Natural killer cell (primary cell): Measurements from ENCODE around the gene CHTF8. TPM values are rescaled to one million over a fixed set of nuclear protein-coding genes. Genes with fewer than 3 reads are reported as not detected.
A peak's percentile ranks its signal among the peaks of the same experiment; 100 is the strongest.

Experiments used
- ATAC-seq, 3 donors: fragments of 150-1000 bp in 2 of 3; fragments of 200-7000 bp in 1 of 3; cut with Tn5 transposase; 1 replicate in 1 of 3; 2 replicates in 2 of 3; pipeline ENCODE4 v1.10.0; 2021; ENCODE audit warnings: mild to moderate bottlenecking in 2 of 3, moderate library complexity in 2 of 3
- DNase-seq, 2 donors: peaks; one replicate each; pipeline versions ENCODE4 v3.0.0 to v3.0.0-alpha.2; 2013 to 2021; ENCODE audit warnings: mixed read lengths in 1 of 2
- H3K27ac ChIP-seq: one replicate; pipeline ENCODE4 v1.5.1; 2013; ENCODE audit warnings: mild to moderate bottlenecking, low read length
- H3K27me3 ChIP-seq: one replicate; pipeline ENCODE4 v1.6.1; 2013; ENCODE audit warnings: low read length; ENCODE audit not compliant: control insufficient read depth, insufficient read depth
- H3K36me3 ChIP-seq: one replicate; pipeline ENCODE4 v1.6.1; 2013; ENCODE audit warnings: low read length; ENCODE audit not compliant: control insufficient read depth, insufficient read depth
- H3K4me1 ChIP-seq: one replicate; pipeline ENCODE4 v1.6.1; 2013; ENCODE audit warnings: low read length; ENCODE audit not compliant: control insufficient read depth, insufficient read depth
- H3K4me3 ChIP-seq: one replicate; pipeline ENCODE4 v1.5.1; 2013; ENCODE audit warnings: low read length
- H3K9me3 ChIP-seq: one replicate; pipeline ENCODE4 v1.6.1; 2013; ENCODE audit warnings: low read length; ENCODE audit not compliant: control insufficient read depth, insufficient read depth
- H3K27ac Mint-ChIP-seq, 2 donors: one replicate each; pipeline ENCODE4 v1.8.0; 2022; ENCODE audit warnings: mild to moderate bottlenecking in 2 of 2, mixed read lengths in 2 of 2, moderate library complexity in 1 of 2
- H3K27me3 Mint-ChIP-seq, 2 donors: one replicate each; pipeline ENCODE4 v1.8.0; 2022; ENCODE audit warnings: low read depth in 2 of 2, mixed read lengths in 2 of 2
- H3K36me3 Mint-ChIP-seq: one replicate; pipeline ENCODE4 v1.8.0; 2022; ENCODE audit warnings: mixed read lengths
- H3K4me1 Mint-ChIP-seq, 2 donors: one replicate each; pipeline ENCODE4 v1.8.0; 2022; ENCODE audit warnings: mixed read lengths in 2 of 2
- H3K4me3 Mint-ChIP-seq: one replicate; pipeline ENCODE4 v1.8.0; 2022; ENCODE audit warnings: mild to moderate bottlenecking, moderate library complexity, mixed read lengths
- H3K9me3 Mint-ChIP-seq, 2 donors: one replicate each; pipeline ENCODE4 v1.8.0; 2022; ENCODE audit warnings: mixed read lengths in 2 of 2
- WGBS: methylation state at CpG from one replicate; pipeline ENCODE4 v1.1.7; 2013; ENCODE audit warnings: missing lambda C conversion rate; ENCODE audit not compliant: insufficient coverage; 5-methylcytosine and 5-hydroxymethylcytosine counted together
- intact Hi-C: fragments of 100-400 bp; cut with micrococcal nuclease; formaldehyde crosslinking; loops from one replicate; pipeline ENCODE4 v1.14.2; 2022
- total RNA-seq, 4 donors: library from RNA; stranded (reverse); fragments of 120-200 nt in 1 of 4; gene quantifications; one replicate each; pipeline versions ENCODE4 v1.2.3 to v1.2.4, GENCODE V29; 2013 to 2022
- TF ChIP-seq, protein P1 (sequence below): fragments of 200-600 bp; IDR thresholded peaks from one replicate; pipeline ENCODE4 v1.8.0; 2022; ENCODE audit warnings: antibody characterized with exemption

The CHTF8 gene
- total RNA-seq, 3 donors from 2014 or later (not counting 1 experiment from before 2014, with no cell fraction given) = 45.7 to 76.5 (median 74.2) TPM

DNA sequence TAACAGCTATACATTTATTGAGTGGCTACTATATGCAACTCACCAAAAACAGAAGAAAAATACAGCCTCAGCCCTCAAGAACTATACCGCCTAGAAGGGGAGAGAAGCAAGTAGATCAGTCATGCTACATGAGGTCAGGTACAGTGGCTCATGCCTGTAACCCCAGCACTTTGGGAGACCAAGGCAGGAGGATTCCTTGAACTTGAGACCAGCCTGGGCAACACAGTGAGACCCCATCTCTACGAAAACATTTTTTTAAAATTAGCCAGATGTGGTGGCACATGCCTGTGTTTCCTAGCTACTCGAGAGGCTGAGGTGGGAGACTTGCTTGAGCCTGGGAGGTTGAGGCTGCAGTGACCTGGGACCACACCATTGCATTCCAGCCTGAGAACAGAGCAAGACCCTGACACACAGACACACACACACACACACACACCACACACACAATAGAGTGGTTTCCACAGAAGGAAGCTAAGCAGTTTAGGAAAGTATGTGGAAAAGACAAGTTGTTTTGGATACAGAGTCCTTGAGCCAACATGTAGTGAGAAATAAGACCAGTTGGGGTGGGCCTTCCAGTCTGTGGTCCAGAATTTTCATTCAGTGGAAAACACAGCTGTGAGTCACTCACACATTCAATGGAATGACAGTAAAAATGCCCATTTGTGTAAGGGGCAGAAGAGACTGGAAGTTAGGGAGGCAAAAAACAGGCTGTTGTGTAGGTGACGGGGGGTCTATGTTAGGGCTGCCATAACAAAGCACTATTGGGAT, 43.8 kb upstream of the CHTF8 start:
- Mint-ChIP-seq H3K27ac (no peak overlapping the region), H3K4me3 (no peak overlapping the region), H3K4me1 (peaks cover 17 to 23% of the 10 kb centered on the region in 2 donors), H3K27me3 (no peaks in the 10 kb centered on the region), H3K36me3 (no peaks in the 10 kb centered on the region), H3K9me3 (no peaks in the 10 kb centered on the region)
- WGBS = 94% methylated on average over 4 of the region's 4 CpGs
- no peak for DNase-seq
- H3K36me3 ChIP-seq = no peaks in the 10 kb centered on the region
- H3K4me1 ChIP-seq = peaks cover 4% of the 10 kb centered on the region
- H3K9me3 ChIP-seq = no peaks in the 10 kb centered on the region
- H3K27me3 ChIP-seq = no peaks in the 10 kb centered on the region
- no peak overlapping the region for H3K27ac ChIP-seq
- intact Hi-C loops = no loop called here
- no peak overlapping the region for H3K4me3 ChIP-seq
- TF ChIP-seq, protein P1, sequence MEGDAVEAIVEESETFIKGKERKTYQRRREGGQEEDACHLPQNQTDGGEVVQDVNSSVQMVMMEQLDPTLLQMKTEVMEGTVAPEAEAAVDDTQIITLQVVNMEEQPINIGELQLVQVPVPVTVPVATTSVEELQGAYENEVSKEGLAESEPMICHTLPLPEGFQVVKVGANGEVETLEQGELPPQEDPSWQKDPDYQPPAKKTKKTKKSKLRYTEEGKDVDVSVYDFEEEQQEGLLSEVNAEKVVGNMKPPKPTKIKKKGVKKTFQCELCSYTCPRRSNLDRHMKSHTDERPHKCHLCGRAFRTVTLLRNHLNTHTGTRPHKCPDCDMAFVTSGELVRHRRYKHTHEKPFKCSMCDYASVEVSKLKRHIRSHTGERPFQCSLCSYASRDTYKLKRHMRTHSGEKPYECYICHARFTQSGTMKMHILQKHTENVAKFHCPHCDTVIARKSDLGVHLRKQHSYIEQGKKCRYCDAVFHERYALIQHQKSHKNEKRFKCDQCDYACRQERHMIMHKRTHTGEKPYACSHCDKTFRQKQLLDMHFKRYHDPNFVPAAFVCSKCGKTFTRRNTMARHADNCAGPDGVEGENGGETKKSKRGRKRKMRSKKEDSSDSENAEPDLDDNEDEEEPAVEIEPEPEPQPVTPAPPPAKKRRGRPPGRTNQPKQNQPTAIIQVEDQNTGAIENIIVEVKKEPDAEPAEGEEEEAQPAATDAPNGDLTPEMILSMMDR = no peak
- ATAC-seq = no peak

DNA sequence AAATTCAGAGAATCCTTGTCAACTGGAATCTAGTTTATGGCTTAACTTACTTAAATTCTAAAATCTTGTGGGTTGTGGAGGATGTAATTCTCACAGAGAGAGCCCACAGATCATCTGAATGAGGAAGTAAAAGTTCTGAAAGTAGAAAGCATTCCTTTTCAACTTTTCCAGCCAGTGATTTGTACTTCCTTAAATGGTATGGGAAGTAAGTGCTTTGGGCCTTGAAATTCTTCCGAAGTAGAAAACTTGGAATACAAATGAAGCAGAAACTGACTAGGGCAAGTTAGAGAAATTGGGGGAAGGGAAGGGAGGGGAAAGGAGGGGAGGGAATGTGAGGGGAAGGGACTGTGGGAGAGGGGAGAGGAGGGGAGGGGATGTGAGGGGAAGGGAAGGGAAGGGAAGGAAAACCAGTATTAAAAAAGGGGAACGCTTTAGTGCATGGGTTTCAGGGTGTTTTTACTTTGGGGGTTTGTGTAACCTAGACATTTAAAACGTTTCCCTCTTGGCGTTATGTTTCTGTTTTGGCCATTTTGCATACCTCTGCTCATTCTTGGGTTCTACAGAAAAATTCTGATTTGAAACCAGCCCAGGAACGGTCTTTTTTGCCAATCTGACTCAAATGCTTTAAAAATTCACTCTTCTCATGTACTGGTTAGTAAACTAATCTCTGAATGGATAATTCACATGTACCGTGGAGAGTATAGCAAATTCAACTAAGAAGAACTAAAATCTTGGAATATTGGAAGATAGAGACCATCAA, 39.1 kb upstream of the CHTF8 start:
- intact Hi-C loops = no loop called here
- H3K27me3 ChIP-seq = no peaks in the 10 kb centered on the region
- H3K36me3 Mint-ChIP-seq = no peaks in the 10 kb centered on the region
- DNase-seq = no peak
- no peaks in the 10 kb centered on the region for H3K9me3 Mint-ChIP-seq
- 70% methylated on average over 5 of the region's 6 CpGs for WGBS
- H3K4me3 ChIP-seq = no peak overlapping the region
- no peak overlapping the region for H3K27ac Mint-ChIP-seq
- H3K9me3 ChIP-seq = no peaks in the 10 kb centered on the region
- no peaks in the 10 kb centered on the region for H3K27me3 Mint-ChIP-seq
- peaks cover 11% of the 10 kb centered on the region for H3K36me3 ChIP-seq
- H3K4me1 Mint-ChIP-seq = peaks cover 19 to 22% of the 10 kb centered on the region in 2 donors
- H3K4me3 Mint-ChIP-seq = no peak overlapping the region
- no peak for ATAC-seq
- TF ChIP-seq, protein P1 = no peak
- no peak overlapping the region for H3K27ac ChIP-seq
- peaks cover 6% of the 10 kb centered on the region for H3K4me1 ChIP-seq

DNA sequence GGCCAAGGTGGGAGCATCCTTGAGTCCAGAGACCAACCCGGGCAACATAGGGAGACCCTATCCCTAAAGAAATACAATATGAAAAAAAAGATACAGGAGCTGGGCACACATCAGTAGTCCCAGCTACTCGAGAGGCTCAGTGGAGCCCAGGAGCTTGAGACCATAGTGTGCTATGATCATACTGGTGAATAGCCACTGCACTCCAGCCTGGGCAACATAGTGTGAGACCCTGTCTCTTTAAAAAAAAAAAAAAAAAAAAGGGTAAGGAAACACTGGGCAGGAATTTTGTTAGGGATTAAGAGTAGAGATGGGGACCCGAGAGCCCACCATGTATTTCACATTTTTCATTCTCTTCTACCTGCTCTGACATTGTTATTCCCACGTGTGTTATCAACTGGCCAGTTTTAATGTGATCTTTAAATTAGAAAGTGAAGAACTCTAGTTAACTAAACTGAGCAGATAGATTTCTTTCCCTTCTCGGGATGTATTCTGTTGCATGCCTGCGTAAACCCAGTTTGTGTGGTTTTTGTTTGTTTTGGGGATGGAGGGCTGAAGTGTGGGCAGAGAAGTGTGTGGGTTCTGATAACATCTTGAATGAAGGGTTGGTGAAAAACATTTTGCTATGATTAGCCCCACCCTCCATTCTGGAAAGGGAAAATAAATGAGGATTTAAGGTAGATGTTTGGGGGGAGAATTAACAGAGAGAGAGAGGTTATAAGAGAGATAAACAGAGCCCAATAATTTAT, 37.4 kb upstream of the CHTF8 start:
- DNase-seq = no peak
- H3K27me3 ChIP-seq = no peaks in the 10 kb centered on the region
- H3K27ac Mint-ChIP-seq = peak overlapping the region in 1 of 2 donors; percentile 18
- ATAC-seq = no peak
- intact Hi-C loops = no loop called here
- TF ChIP-seq, protein P1 = no peak
- peaks cover 18% of the 10 kb centered on the region for H3K36me3 ChIP-seq
- WGBS = 61% methylated on average over 5 of the region's 6 CpGs
- H3K4me1 ChIP-seq = peaks cover 13% of the 10 kb centered on the region
- no peaks in the 10 kb centered on the region for H3K9me3 ChIP-seq
- no peaks in the 10 kb centered on the region for H3K27me3 Mint-ChIP-seq
- H3K4me3 ChIP-seq = no peak overlapping the region
- H3K27ac ChIP-seq = no peak overlapping the region
- H3K4me3 Mint-ChIP-seq = no peak overlapping the region
- H3K4me1 Mint-ChIP-seq = peaks cover 27 to 32% of the 10 kb centered on the region in 2 donors
- H3K9me3 Mint-ChIP-seq = no peaks in the 10 kb centered on the region
- H3K36me3 Mint-ChIP-seq = no peaks in the 10 kb centered on the region
